Gastrocnemius medialis (tissue), 4 donors: ENCODE results near the gene GPRC5B.

ENCODE experiments used
- POLR2A ChIP-seq, 2 donors: fragments of 450-650 bp; IDR thresholded peaks; one replicate each; pipeline ENCODE4 v1.6.1; 2017; ENCODE audit warnings: antibody characterized with exemption in 2 of 2, mild to moderate bottlenecking in 2 of 2, moderate library complexity in 2 of 2
- TF ChIP-seq, protein P1 (sequence below), 5 experiments: fragments of 450-650 bp in 3 of 5; fragments of 200-600 bp in 2 of 5; sonication (generic) in 2 of 5; IDR thresholded peaks in 4 of 5; conservative IDR thresholded peaks in 1 of 5; 1 replicate in 4 of 5; 2 replicates in 1 of 5; pipeline ENCODE4 v1.5.1; 2016 to 2019; ENCODE audit warnings: antibody characterized with exemption in 5 of 5, mild to moderate bottlenecking in 3 of 5, moderate library complexity in 3 of 5

DNA sequence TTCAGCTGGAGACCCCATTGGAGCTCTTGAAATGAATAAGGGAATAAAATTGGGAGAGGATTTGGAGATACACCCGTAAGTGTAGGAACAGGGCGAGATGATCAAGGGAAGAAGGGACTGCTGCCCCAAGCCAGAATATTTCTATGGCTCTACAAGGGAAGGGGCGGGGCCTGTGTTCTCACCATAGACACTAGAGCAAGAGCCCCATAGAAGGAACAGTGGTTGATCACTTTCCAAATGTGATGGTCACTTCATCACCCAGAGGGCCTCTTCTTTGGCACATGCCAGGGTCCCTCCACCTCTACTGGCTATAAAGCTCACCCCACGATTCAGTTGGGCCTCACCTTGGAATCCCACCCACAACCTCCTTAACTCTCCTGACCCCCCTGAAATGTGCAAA, 25.0 kb downstream of the GPRC5B start:
- TF ChIP-seq, protein P1, sequence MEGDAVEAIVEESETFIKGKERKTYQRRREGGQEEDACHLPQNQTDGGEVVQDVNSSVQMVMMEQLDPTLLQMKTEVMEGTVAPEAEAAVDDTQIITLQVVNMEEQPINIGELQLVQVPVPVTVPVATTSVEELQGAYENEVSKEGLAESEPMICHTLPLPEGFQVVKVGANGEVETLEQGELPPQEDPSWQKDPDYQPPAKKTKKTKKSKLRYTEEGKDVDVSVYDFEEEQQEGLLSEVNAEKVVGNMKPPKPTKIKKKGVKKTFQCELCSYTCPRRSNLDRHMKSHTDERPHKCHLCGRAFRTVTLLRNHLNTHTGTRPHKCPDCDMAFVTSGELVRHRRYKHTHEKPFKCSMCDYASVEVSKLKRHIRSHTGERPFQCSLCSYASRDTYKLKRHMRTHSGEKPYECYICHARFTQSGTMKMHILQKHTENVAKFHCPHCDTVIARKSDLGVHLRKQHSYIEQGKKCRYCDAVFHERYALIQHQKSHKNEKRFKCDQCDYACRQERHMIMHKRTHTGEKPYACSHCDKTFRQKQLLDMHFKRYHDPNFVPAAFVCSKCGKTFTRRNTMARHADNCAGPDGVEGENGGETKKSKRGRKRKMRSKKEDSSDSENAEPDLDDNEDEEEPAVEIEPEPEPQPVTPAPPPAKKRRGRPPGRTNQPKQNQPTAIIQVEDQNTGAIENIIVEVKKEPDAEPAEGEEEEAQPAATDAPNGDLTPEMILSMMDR (IDR thresholded peaks at IDR 0.05 in 4 of 5, conservative IDR thresholded peaks at IDR 0.05 in 1 of 5), result no peak
- no peak for TF ChIP-seq POLR2A (IDR thresholded peaks at IDR 0.05)
